B cell (primary cell): Measurements from ENCODE around the gene GLI3.

ENCODE experiments used
- CTCF ChIP-seq: fragments of 200-600 bp; IDR thresholded peaks from one replicate; pipeline ENCODE4 v1.8.0; 2022; ENCODE audit warnings: antibody characterized with exemption, mild to moderate bottlenecking
- EZH2 ChIP-seq: IDR thresholded peaks from 2 replicates; pipeline ENCODE4 v1.6.1; 2012; ENCODE audit warnings: borderline replicate concordance, low read depth, mild to moderate bottlenecking, moderate library complexity, low read length; ENCODE audit not compliant: insufficient read depth, poor library complexity, severe bottlenecking

- TF ChIP-seq CTCF (no peak), EZH2 (no peak)
Measured at GRCh38 chr7:41972270-41972669, 264.7 kb downstream of the GLI3 start.
